ENCODE measurements around the gene GRAMD1A.
A peak's percentile ranks its signal among the peaks of the same experiment; 100 is the strongest.
"Not testable (repeated sequence)": the region's sequence is repeated elsewhere in the genome, so short reads cannot be mapped to it uniquely, and the experiment has no call there.

The GRAMD1A gene

GRCh38 chr19:34999498-35000337 lies at the start of gene GRAMD1A:
GRAMD1A (plus strand) TSS chr19:35000323; CDS start chr19:35000479, 156 bp downstream.
- peak; percentile 78 to 80 for DNase-seq

GRCh38 chr19:34953092-34953491 lies 47.0 kb upstream of the GRAMD1A start:
- no peak for DNase-seq

DNA sequence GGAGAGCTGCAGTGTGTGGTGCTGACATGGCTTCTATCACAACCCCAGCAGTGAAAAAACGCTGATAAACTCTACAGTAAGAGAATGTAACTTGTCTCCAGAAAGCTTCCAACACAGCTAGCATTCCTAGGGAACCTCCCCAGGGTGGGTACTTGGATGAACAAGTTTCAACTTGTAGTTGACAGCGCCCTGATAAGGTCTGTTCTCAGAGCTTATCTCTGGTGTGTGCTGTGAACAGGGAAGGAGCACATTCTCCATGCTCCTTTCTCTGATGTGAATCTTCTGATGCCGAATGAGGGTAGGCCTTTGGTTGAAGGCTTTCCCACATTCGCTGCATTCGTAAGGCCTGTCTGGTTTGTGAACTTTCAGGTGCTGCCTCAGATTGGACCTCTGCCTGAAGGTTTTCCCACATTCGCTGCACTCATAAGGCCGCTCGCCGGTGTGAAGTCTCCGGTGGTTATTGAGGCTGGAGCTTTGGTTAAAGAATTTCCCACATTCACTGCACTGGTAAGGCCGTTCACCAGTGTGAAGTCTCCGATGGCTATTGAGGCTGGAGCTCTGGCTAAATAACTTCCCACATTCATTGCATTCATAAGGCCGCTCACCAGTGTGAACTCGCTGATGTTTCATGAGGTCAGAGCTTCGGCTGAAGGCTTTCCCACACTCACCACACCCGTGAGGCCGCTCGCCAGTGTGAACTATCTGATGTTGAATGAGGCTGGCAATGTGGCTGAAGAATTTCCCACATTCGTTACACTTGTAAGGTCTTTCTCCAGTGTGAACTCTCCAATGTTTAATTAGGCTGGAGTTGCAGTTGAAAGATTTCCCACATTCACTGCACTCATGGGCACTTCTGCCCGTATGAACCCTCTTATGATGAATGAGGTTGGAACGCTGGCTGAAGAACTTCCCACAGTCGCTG lies 42.0 kb upstream of the GRAMD1A start:
- DNase-seq, result no peak

GRCh38 chr19:34959021-34959420 lies 41.1 kb upstream of the GRAMD1A start:
- no peak for DNase-seq

- DNase-seq, result no peak
Observed at GRCh38 chr19:34960103-34960805, 39.9 kb upstream of the GRAMD1A start.

- DNase-seq, result no peak
Observed at GRCh38 chr19:34960940-34961679, 39.0 kb upstream of the GRAMD1A start.

DNA sequence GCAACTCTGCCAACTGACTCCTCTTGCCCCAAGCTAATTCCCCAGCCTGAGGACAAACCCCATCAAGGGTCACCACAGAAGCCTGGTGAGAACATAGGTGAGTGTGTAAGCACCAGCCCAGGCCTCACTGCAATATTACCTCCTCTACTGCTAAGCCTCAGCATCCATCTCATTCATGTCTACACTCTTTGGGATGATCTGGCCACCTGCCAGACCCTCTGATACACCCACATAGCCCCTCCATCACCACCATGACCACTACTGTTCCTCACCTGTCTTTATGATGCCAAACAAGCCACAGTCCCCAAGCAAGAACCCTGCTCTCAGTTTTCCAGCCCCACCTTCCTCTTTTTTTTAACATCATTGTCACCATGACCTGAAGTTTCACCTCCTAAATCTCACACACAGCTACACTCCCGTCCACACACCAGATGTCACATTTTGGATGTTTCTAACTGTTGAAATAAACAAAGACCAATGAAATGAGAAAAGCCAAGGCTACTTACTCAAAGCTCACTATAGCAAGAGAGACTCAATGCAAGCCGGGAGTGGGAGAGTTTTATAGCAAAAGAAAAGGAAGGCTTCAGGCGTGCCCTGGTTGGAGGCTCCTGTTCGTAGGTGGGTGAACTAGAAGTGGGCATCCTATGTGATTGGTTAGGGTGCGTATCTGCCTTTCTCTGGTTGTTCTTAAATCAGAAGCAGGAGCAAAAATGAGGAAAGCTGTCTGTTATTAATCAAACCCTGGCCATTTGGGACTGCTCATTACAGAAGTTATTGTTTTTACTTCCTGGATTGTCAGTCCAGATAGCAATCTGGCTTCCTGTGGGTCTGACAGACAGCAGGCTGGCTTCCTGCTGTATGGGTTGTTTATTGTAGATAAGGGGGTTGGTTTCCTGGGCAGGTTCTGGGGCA lies 38.1 kb upstream of the GRAMD1A start:
- DNase-seq, result peak; percentile 30 to 61

GRCh38 chr19:34962687-34963572 lies 37.2 kb upstream of the GRAMD1A start:
- DNase-seq, result no peak

- peak; percentile 29 to 47 for DNase-seq
Observed at GRCh38 chr19:34963573-34964406, 36.3 kb upstream of the GRAMD1A start, which contains the start of gene ZNF792. ZNF792 (minus strand) TSS chr19:34964229; CDS start chr19:34963662, 567 bp downstream.

GRCh38 chr19:34964598-34964997 lies 35.5 kb upstream of the GRAMD1A start:
- DNase-seq, result no peak

- DNase-seq, result not testable (repeated sequence)
Observed at GRCh38 chr19:34965505-34965904, 34.6 kb upstream of the GRAMD1A start.

- DNase-seq, result no peak
Observed at GRCh38 chr19:34967551-34967950, 32.6 kb upstream of the GRAMD1A start.

DNA sequence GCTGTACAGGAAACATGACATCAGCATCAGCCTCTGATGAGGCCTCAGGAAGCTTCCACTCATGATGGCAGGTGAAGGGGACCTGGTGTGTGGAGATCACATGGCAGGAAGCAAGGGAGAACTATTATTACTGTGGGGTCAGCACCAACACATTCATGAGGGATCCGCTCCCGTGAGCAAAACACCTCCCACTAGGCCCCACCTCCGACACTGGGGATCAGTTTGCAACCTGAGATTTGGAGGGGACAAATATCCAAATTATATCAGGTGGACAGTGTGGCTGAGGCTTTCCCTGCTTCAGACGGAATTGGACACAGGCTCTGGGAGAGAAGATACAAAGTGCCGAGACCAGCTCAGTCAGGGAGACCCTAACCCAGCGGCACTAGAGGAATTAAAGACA lies 30.4 kb upstream of the GRAMD1A start:
- DNase-seq, result no peak

DNA sequence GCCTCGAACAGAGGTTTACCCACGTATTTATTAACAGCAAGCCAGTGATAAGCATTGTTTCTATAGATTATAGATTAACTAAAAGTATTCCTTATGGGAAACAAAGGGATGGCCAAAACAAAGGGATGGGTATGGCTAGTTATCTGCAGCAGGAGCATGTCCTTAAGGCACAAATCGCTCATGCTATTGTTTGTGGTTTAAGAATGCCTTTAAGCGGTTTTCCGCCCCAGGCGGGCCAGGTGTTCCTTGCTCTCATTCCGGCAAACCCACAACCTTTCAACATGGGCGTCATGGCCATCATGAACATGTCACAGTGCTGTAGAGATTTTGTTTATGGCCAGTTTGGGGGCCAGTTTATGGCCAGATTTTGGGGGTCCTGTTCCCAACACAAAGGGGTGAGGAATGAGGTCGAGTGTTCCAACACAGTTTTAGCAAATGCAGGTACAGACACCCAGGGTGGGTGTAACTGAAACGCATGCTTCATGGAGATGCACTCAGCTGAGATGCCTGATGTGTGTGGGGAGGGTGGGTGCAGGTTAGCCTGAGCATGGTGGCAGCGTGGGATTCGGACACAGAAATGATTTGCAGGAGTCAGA lies 29.8 kb upstream of the GRAMD1A start:
- not testable (repeated sequence) for DNase-seq

DNA sequence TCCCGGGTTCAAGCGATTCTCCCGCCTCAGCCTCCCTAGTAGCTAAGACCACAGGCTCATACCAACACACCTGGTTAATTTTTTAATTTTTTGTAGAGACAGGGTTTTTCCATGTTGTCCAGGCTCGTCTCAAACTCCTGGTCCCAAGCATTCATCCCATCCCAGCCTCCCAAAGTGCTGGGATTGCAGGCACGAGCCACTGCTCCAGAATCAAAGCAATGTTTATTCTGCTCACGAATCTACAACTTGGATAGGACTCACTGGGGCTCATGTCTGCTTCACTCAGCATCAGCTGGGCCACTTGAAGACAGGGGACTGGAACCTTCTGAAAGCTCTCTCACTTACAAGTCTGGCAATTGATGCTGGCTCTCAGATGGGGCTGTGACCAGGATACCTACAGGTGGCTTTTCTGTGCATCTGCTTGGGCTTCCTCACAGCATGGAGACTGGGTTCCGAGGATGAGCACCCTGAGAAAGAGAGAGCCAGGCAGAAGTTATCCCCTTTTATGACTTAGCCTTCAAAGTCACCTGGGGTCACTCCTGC lies 27.9 kb upstream of the GRAMD1A start:
- DNase-seq, result no peak

DNA sequence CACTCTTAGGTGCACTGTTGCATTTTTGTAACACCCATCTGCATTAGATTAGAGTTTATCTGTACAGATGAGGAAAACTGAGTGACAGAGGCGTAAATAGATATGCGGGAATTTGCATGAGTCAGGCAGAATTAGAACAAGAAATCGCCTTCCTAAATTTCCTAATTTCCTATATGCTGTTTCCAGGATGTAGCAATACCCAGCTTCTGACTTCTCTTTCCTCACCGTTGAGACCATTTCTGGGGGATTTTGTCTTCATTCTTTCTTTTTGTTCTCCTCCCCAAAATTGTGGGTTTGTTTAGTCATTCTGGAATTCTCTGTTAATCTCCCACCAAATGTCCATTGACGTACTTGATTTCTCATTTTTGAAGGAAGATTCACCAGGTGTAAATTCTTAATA lies 25.5 kb upstream of the GRAMD1A start:
- no peak for DNase-seq

DNA sequence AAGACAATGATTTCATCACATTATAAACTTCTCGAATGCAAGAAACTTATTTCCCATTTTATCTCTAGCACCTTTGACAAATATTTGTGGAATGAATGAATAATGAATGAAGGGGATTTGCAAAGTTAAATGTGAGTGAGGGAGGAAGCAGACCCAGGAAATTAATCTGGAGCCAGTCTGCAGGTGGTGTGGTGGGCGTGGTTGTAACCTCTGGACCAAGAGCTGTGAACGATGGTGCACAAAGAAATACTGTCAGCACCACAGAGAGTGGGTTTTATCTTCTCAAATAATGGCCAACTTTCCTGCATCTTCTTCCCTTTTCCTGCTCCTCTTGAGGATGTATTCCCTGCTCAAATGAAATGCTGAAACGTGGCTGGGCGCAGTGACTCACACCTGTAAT lies 25.1 kb upstream of the GRAMD1A start:
- no peak for DNase-seq

DNA sequence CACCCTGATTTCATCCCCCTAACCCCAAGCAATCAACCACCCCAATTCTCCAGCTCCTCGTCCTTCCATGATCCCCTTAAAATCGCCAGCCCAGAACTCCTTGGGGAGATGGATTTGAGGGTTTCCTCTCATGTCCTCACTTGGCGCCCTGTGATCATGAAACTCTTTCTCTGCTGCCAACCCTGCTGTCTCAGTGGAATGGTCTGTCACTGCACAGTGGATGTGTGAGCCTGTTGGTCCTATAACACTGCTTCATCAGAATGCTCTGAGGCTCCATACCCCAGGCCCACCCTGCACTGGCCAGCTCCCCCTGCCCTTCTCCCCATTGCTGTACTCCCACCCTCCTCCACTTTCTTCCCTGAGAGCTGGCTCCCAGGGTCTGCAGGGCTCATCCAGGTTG lies 23.5 kb upstream of the GRAMD1A start:
- no peak for DNase-seq

Data from CD4-positive, alpha-beta T cell treated with Interleukin-1 beta for 1 hour (primary cell).